Liver (tissue), 9 donors: ENCODE data around the gene LINS1. TPM values are rescaled to one million over a fixed set of nuclear protein-coding genes. Genes with fewer than 3 reads are reported as not detected.

Source experiments
- DNase-seq: peaks from one replicate; pipeline ENCODE4 v3.0.0-alpha.2; 2017; ENCODE audit warnings: low spot score
- H3K27ac ChIP-seq, 2 donors: one replicate each; pipeline ENCODE4 v1.7.0; 2013; ENCODE audit warnings: inconsistent platforms in 2 of 2, low read length in 2 of 2, control low read depth in 1 of 2, low read depth in 1 of 2, mild to moderate bottlenecking in 1 of 2
- H3K27me3 ChIP-seq, 4 donors: one replicate each; pipeline versions ENCODE4 v1.6.1 to v1.7.0; 2013; ENCODE audit warnings: low read length in 3 of 4, inconsistent platforms in 1 of 4, mild to moderate bottlenecking in 1 of 4, moderate library complexity in 1 of 4; ENCODE audit not compliant: control insufficient read depth in 4 of 4, insufficient read depth in 4 of 4
- H3K36me3 ChIP-seq, 4 donors: one replicate each; pipeline versions ENCODE4 v1.6.1 to v1.7.0; 2013; ENCODE audit warnings: low read length in 3 of 4, mild to moderate bottlenecking in 3 of 4, low read depth in 1 of 4, moderate library complexity in 1 of 4; ENCODE audit not compliant: control insufficient read depth in 4 of 4, insufficient read depth in 3 of 4
- H3K4me1 ChIP-seq, 4 donors: one replicate each; pipeline versions ENCODE4 v1.6.1 to v1.7.0; 2013; ENCODE audit warnings: low read length in 3 of 4, mild to moderate bottlenecking in 3 of 4, moderate library complexity in 1 of 4; ENCODE audit not compliant: control insufficient read depth in 4 of 4, insufficient read depth in 4 of 4
- H3K4me3 ChIP-seq, 3 donors: one replicate each; pipeline versions ENCODE4 v1.6.1 to v1.7.0; 2013; ENCODE audit warnings: low read length in 3 of 3, control low read depth in 1 of 3, low read depth in 1 of 3, mild to moderate bottlenecking in 1 of 3
- H3K9ac ChIP-seq, 2 donors: one replicate each; pipeline ENCODE4 v1.7.0; 2013; ENCODE audit warnings: low read length in 2 of 2, mild to moderate bottlenecking in 2 of 2, moderate library complexity in 2 of 2, control low read depth in 1 of 2, low read depth in 1 of 2
- H3K9me3 ChIP-seq, 4 donors: one replicate each; pipeline versions ENCODE4 v1.6.1 to v1.7.0; 2013; ENCODE audit warnings: low read length in 3 of 4; ENCODE audit not compliant: control insufficient read depth in 4 of 4
- CTCF ChIP-seq: fragments of 150-350 bp; IDR thresholded peaks from 2 replicates; pipeline ENCODE4 v1.5.1; 2017; ENCODE audit warnings: improper control_type of control experiment, low read depth, low read length; ENCODE audit not compliant: missing input control
- EGR1 ChIP-seq, 2 donors: IDR thresholded peaks; 2 replicates each; pipeline ENCODE4 v1.6.1; 2016 to 2018; ENCODE audit warnings: antibody characterized with exemption in 2 of 2, low read depth in 2 of 2
- FOXA1 ChIP-seq: IDR thresholded peaks from 2 replicates; pipeline ENCODE4 v1.6.1; 2016; ENCODE audit warnings: antibody characterized with exemption
- FOXA2 ChIP-seq: IDR thresholded peaks from 2 replicates; pipeline ENCODE4 v1.6.1; 2016; ENCODE audit warnings: antibody characterized with exemption
- GABPA ChIP-seq, 2 donors: IDR thresholded peaks in 1 of 2; conservative IDR thresholded peaks in 1 of 2; 2 replicates each; pipeline ENCODE4 v1.6.1; 2016; ENCODE audit warnings: antibody characterized with exemption in 2 of 2, mild to moderate bottlenecking in 1 of 2, moderate library complexity in 1 of 2
- HNF4A ChIP-seq, 2 donors: conservative IDR thresholded peaks; 2 replicates each; pipeline ENCODE4 v1.6.1; 2016; ENCODE audit warnings: antibody characterized with exemption in 2 of 2, mild to moderate bottlenecking in 2 of 2
- HNF4G ChIP-seq: IDR thresholded peaks from 2 replicates; pipeline ENCODE4 v1.6.1; 2016; ENCODE audit warnings: antibody characterized with exemption
- JUND ChIP-seq, 2 donors: IDR thresholded peaks; 2 replicates each; pipeline ENCODE4 v1.6.1; 2016; ENCODE audit warnings: antibody characterized with exemption in 2 of 2
- MAX ChIP-seq: IDR thresholded peaks from 2 replicates; pipeline ENCODE4 v1.6.1; 2016; ENCODE audit warnings: antibody characterized with exemption
- NR2F2 ChIP-seq: IDR thresholded peaks from 2 replicates; pipeline ENCODE4 v1.6.1; 2016; ENCODE audit warnings: antibody characterized with exemption
- RAD21 ChIP-seq, 2 donors: IDR thresholded peaks; 2 replicates each; pipeline ENCODE4 v1.6.1; 2016; ENCODE audit warnings: antibody characterized with exemption in 2 of 2, mild to moderate bottlenecking in 2 of 2
- RXRA ChIP-seq, 2 donors: IDR thresholded peaks; 2 replicates each; pipeline ENCODE4 v1.6.1; 2017 to 2018; ENCODE audit warnings: antibody characterized with exemption in 2 of 2, mild to moderate bottlenecking in 1 of 2
- SP1 ChIP-seq: IDR thresholded peaks from 2 replicates; pipeline ENCODE4 v1.6.1; 2018; ENCODE audit warnings: antibody characterized with exemption, mild to moderate bottlenecking
- TAF1 ChIP-seq: conservative IDR thresholded peaks from 2 replicates; pipeline ENCODE4 v1.6.1; 2016; ENCODE audit warnings: antibody characterized with exemption, mild to moderate bottlenecking
- YY1 ChIP-seq: IDR thresholded peaks from 2 replicates; pipeline ENCODE4 v1.6.1; 2016; ENCODE audit warnings: antibody characterized with exemption, mild to moderate bottlenecking
- ZBTB33 ChIP-seq: IDR thresholded peaks from 2 replicates; pipeline ENCODE4 v1.6.1; 2016; ENCODE audit warnings: antibody characterized with exemption
- WGBS: extraction: QIAGEN DNeasy Blood & Tissue Kit; methylation state at CpG from one replicate; pipeline ENCODE4 v1.1.7; 2013; 5-methylcytosine and 5-hydroxymethylcytosine counted together
- polyA plus RNA-seq, 2 donors: library from polyadenylated mRNA; stranded (reverse) in 1 of 2; unstranded in 1 of 2; fragments of 200-250 nt in 1 of 2; fragments of >200 nt in 1 of 2; fragmentation: Nextera tagmentation in 1 of 2; extraction: Ambion mirVana in 1 of 2; gene quantifications; one replicate each; pipeline versions ENCODE4 v1.2.1 to v1.2.3, GENCODE V29; 2013 to 2015
- total RNA-seq, 2 donors: library from RNA; depleted of rRNA; stranded (reverse); fragments of >200 nt; gene quantifications; one replicate each; pipeline ENCODE4 v1.2.3, GENCODE V29; 2014
- TF ChIP-seq, protein P1 (sequence below): IDR thresholded peaks from 2 replicates; pipeline ENCODE4 v1.6.1; 2016; ENCODE audit warnings: antibody characterized with exemption
- TF ChIP-seq, protein P2 (sequence below): IDR thresholded peaks from 2 replicates; pipeline ENCODE4 v1.6.1; 2016; ENCODE audit warnings: antibody characterized with exemption, mild to moderate bottlenecking
- donor health status: healthy.
- donor health status: healthy.
- donor health status: healthy.
- donor health status: healthy.
- donor health status: healthy.

Gene LINS1
- total and polyA plus RNA-seq, 4 donors: 2.9 to 9.1 (median 6.3) TPM

DNA sequence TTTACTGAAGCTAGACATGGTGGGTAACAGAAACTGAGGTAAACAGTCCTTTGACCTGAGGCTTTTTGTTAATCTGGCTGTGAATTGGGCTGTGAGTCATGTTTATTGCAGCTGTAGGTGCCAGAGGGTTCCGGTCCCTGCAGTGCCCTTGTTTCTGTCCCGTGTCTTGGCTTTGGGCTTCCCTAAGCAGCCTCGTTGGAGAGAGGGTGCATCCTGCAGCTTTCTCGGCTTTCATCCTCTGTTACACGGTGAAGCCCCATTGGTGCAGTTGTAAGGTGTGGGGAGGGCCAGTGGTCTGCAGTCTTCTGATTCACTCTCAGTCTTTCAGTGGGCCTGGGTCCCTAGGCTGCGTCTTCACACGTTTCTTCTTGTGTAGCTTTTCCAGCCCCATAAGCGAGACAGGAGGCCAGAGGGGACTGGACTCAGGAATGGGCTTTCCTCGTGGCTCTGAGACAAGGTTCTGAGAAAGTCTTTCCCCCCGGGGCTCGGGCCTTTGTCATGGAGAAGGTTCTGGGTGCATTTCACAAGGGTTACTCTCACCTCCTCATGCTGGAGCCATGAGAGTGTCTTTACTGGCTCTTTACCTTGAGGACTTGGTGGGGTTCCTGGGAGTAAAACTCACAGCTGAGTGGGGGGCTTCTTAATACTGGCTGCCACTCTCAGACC is 33.6 kb upstream of the LINS1 start:
- Histone ChIP-seq H3K36me3 (peaks cover 1 to 12% (median 9%) of the 10 kb centered on the region in 4 donors), H3K9me3 (no peaks in the 10 kb centered on the region), H3K27ac (no peak overlapping the region), H3K27me3 (no peaks in the 10 kb centered on the region), H3K4me3 (no peak overlapping the region), H3K9ac (no peak overlapping the region), H3K4me1 (peaks cover 3 to 14% (median 12%) of the 10 kb centered on the region in 4 donors)
- DNase-seq: no peak
- TF ChIP-seq, protein P1, sequence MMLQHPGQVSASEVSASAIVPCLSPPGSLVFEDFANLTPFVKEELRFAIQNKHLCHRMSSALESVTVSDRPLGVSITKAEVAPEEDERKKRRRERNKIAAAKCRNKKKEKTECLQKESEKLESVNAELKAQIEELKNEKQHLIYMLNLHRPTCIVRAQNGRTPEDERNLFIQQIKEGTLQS: no peak
- TF ChIP-seq FOXA2 (no peak), TAF1 (no peak), ZBTB33 (no peak), SP1 (no peak), FOXA1 (no peak), EGR1 (IDR thresholded peaks at IDR 0.05; ENCODE audit: low read depth in 2 of 2) (no peak), HNF4G (no peak), NR2F2 (no peak), YY1 (no peak)
- TF ChIP-seq, protein P2, sequence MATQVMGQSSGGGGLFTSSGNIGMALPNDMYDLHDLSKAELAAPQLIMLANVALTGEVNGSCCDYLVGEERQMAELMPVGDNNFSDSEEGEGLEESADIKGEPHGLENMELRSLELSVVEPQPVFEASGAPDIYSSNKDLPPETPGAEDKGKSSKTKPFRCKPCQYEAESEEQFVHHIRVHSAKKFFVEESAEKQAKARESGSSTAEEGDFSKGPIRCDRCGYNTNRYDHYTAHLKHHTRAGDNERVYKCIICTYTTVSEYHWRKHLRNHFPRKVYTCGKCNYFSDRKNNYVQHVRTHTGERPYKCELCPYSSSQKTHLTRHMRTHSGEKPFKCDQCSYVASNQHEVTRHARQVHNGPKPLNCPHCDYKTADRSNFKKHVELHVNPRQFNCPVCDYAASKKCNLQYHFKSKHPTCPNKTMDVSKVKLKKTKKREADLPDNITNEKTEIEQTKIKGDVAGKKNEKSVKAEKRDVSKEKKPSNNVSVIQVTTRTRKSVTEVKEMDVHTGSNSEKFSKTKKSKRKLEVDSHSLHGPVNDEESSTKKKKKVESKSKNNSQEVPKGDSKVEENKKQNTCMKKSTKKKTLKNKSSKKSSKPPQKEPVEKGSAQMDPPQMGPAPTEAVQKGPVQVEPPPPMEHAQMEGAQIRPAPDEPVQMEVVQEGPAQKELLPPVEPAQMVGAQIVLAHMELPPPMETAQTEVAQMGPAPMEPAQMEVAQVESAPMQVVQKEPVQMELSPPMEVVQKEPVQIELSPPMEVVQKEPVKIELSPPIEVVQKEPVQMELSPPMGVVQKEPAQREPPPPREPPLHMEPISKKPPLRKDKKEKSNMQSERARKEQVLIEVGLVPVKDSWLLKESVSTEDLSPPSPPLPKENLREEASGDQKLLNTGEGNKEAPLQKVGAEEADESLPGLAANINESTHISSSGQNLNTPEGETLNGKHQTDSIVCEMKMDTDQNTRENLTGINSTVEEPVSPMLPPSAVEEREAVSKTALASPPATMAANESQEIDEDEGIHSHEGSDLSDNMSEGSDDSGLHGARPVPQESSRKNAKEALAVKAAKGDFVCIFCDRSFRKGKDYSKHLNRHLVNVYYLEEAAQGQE: no peak
- WGBS: 90% methylated on average over 11 of the region's 11 CpGs

- H3K36me3 ChIP-seq: peaks cover 1 to 24% (median 13%) of the 10 kb centered on the region in 4 donors
- no peak overlapping the region for H3K9ac ChIP-seq
- peaks cover 3 to 14% (median 12%) of the 10 kb centered on the region in 4 donors for H3K4me1 ChIP-seq
- no peaks in the 10 kb centered on the region for H3K9me3 ChIP-seq
- no peaks in the 10 kb centered on the region for H3K27me3 ChIP-seq
- TF ChIP-seq HNF4A (conservative IDR thresholded peaks at IDR 0.05) (no peak), RXRA (IDR thresholded peaks at IDR 0.05) (no peak), GABPA (IDR thresholded peaks at IDR 0.05 in 1 of 2, conservative IDR thresholded peaks at IDR 0.05 in 1 of 2) (no peak), JUND (IDR thresholded peaks at IDR 0.05) (no peak), ZBTB33 (no peak), NR2F2 (no peak), MAX (no peak), CTCF (no peak), TAF1 (no peak), RAD21 (IDR thresholded peaks at IDR 0.05) (no peak), HNF4G (no peak), EGR1 (IDR thresholded peaks at IDR 0.05; ENCODE audit: low read depth in 2 of 2) (no peak), FOXA1 (no peak)
- TF ChIP-seq, protein P1: no peak
- H3K4me3 ChIP-seq: no peak overlapping the region
- 89% methylated on average over 1 of the region's 1 CpG for WGBS
- no peak overlapping the region for H3K27ac ChIP-seq
- DNase-seq: no peak
These were observed 31.7 kb upstream of the LINS1 start for GRCh38 chr15:100633763-100634075.
